Brain microvascular endothelial cell (primary cell): ENCODE measurements around the gene KLHL29.

Source experiments
- DNase-seq: peaks from one replicate; pipeline ENCODE4 v3.0.0-alpha.2; 2020
- H3K27ac ChIP-seq: fragments of 250-450 bp; sonication (Bioruptor Pico); 2 replicates; pipeline ENCODE4 v1.5.1; 2020; ENCODE audit warnings: mild to moderate bottlenecking, moderate library complexity
- H3K27me3 ChIP-seq: fragments of 250-450 bp; sonication (Bioruptor Pico); replicated peaks from 2 replicates; pipeline ENCODE4 v1.5.1; 2020; ENCODE audit warnings: mild to moderate bottlenecking
- H3K36me3 ChIP-seq: fragments of 250-450 bp; sonication (Bioruptor Pico); replicated peaks from 2 replicates; pipeline ENCODE4 v1.5.1; 2020; ENCODE audit warnings: mild to moderate bottlenecking
- H3K4me3 ChIP-seq: 2 replicates; pipeline ENCODE4 v1.5.1; 2011; ENCODE audit warnings: low read depth, mild to moderate bottlenecking, control low read depth, low read length, moderate library complexity
- CTCF ChIP-seq: IDR thresholded peaks from 2 replicates; pipeline ENCODE4 v1.5.1; 2011; ENCODE audit warnings: low read depth, mild to moderate bottlenecking, moderate library complexity, low read length, control low read depth, inconsistent platforms; ENCODE audit errors: missing control alignments
- in situ Hi-C: cut with HindIII; loops from 2 replicates; pipeline ENCODE4 v1.10.0; 2017; ENCODE audit warnings: low sequenced_read_pairs, low pct_ligation_motif_present

KLHL29 gene

GRCh38 chr2:23640711-23641110 lies 255.7 kb downstream of the KLHL29 start:
- TF ChIP-seq CTCF = no peak
- no peak for DNase-seq
- H3K36me3 ChIP-seq = no peaks in the 10 kb centered on the region
- no peak overlapping the region for H3K27ac ChIP-seq
- in situ Hi-C loops = no loop called here
- no peak overlapping the region for H3K4me3 ChIP-seq
- H3K27me3 ChIP-seq = no peaks in the 10 kb centered on the region

- no peak for DNase-seq
- in situ Hi-C loops = no loop called here
- no peaks in the 10 kb centered on the region for H3K27me3 ChIP-seq
- TF ChIP-seq CTCF = no peak
- H3K4me3 ChIP-seq = no peak overlapping the region
- no peaks in the 10 kb centered on the region for H3K36me3 ChIP-seq
- H3K27ac ChIP-seq = no peak overlapping the region
Measured at GRCh38 chr2:23642516-23642915, 257.5 kb downstream of the KLHL29 start.

GRCh38 chr2:23645230-23645808 lies 260.3 kb downstream of the KLHL29 start:
- no peak overlapping the region for H3K27ac ChIP-seq
- DNase-seq = no peak
- TF ChIP-seq CTCF = no peak

GRCh38 chr2:23647563-23647962 lies 262.6 kb downstream of the KLHL29 start:
- in situ Hi-C loops = no loop called here
- DNase-seq = no peak
- H3K27me3 ChIP-seq = no peaks in the 10 kb centered on the region
- no peak for TF ChIP-seq CTCF
- H3K4me3 ChIP-seq = no peak overlapping the region
- no peaks in the 10 kb centered on the region for H3K36me3 ChIP-seq
- H3K27ac ChIP-seq = no peak overlapping the region

More at GRCh38 chr2:23645230-23645808, 260.3 kb downstream of the KLHL29 start:
- in situ Hi-C loops = no loop called here
- H3K36me3 ChIP-seq = no peaks in the 10 kb centered on the region
- H3K4me3 ChIP-seq = no peak overlapping the region
- no peaks in the 10 kb centered on the region for H3K27me3 ChIP-seq

GRCh38 chr2:23649303-23649702 lies 264.3 kb downstream of the KLHL29 start:
- DNase-seq = no peak
- Histone ChIP-seq H3K4me3 (no peak overlapping the region), H3K27me3 (no peaks in the 10 kb centered on the region), H3K36me3 (no peaks in the 10 kb centered on the region), H3K27ac (no peak overlapping the region)
- in situ Hi-C loops = no loop called here
- no peak for TF ChIP-seq CTCF

GRCh38 chr2:23649819-23650218 lies 264.8 kb downstream of the KLHL29 start:
- in situ Hi-C loops = no loop called here
- TF ChIP-seq CTCF = no peak
- Histone ChIP-seq H3K27me3 (no peaks in the 10 kb centered on the region), H3K4me3 (no peak overlapping the region), H3K36me3 (no peaks in the 10 kb centered on the region), H3K27ac (no peak overlapping the region)
- DNase-seq = no peak
